ENCODE measurements around the gene SLC25A21.
"Not testable (repeated sequence)": the region's sequence is repeated elsewhere in the genome, so short reads cannot be mapped to it uniquely, and the experiment has no call there.

SLC25A21 gene

DNA sequence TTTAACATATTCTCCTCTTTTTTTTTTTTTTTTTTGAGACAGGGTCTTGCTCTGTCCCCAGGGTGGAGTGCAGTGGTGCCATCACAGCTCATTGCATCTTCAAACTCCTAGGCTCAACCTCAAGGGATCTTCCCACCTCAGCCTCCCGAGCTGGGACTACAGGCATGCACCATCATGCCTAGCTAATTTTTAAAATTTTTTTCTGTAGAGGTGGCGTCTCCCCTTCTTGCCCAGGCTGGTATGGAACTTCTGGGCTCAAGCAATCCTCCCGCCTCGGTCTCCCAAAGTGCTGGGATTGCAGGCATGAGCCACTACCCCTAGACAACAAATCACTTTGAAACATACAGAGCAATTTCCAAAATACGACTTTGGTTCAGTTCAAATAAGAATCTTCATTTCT is 355.9 kb downstream of the SLC25A21 start:
- H3K4me3 ChIP-seq (ENCODE audit: low read depth, low read length): no peak overlapping the region
- TF ChIP-seq, protein P1, sequence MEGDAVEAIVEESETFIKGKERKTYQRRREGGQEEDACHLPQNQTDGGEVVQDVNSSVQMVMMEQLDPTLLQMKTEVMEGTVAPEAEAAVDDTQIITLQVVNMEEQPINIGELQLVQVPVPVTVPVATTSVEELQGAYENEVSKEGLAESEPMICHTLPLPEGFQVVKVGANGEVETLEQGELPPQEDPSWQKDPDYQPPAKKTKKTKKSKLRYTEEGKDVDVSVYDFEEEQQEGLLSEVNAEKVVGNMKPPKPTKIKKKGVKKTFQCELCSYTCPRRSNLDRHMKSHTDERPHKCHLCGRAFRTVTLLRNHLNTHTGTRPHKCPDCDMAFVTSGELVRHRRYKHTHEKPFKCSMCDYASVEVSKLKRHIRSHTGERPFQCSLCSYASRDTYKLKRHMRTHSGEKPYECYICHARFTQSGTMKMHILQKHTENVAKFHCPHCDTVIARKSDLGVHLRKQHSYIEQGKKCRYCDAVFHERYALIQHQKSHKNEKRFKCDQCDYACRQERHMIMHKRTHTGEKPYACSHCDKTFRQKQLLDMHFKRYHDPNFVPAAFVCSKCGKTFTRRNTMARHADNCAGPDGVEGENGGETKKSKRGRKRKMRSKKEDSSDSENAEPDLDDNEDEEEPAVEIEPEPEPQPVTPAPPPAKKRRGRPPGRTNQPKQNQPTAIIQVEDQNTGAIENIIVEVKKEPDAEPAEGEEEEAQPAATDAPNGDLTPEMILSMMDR (IDR thresholded peaks at IDR 0.05; ENCODE audit: low read depth, low read length, missing control alignments): no peak
- DNase-seq (ENCODE audit: low read depth): no peak

DNA sequence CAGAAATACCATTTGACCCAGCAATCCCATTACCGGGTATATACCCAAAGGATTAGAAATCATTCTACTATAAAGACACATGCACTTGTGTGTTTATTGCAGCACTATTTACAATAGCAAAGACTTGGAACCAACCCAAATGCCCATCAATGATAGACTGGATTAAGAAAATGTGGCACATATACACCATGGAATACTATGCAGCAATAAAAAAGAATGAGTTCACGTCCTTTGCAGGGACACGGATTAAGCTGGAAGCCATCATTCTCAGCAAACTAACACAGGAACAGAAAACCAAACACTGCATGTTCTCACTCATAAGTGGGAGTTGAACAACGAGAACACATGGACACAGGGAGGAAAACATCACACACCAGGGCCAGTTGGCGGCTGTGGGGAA is 357.6 kb downstream of the SLC25A21 start:
- H3K4me3 ChIP-seq (ENCODE audit: low read depth, low read length); DNase-seq (ENCODE audit: low read depth): not testable (repeated sequence)

DNA sequence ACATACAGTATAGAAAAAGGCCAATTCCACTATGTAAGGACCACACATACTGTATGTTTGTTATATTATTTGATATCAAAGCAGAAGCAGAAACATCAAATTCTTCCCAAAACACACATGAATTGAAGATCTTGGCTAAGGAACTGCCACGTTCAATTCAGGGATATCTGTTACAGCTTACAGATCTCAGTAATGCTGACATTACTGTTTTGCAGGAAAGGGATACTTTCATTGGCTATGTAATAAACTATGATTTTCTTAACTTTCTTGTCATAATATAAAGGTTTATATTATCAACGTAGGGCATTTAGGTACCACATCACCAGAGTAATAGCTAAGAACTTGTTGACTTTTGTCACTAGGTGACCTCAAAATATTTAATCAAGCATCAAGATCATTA is 362.2 kb downstream of the SLC25A21 start:
- no peak for DNase-seq (ENCODE audit: low read depth)
- H3K4me3 ChIP-seq (ENCODE audit: low read depth, low read length): no peak overlapping the region
- TF ChIP-seq, protein P1 (IDR thresholded peaks at IDR 0.05; ENCODE audit: low read depth, low read length, missing control alignments): no peak

DNA sequence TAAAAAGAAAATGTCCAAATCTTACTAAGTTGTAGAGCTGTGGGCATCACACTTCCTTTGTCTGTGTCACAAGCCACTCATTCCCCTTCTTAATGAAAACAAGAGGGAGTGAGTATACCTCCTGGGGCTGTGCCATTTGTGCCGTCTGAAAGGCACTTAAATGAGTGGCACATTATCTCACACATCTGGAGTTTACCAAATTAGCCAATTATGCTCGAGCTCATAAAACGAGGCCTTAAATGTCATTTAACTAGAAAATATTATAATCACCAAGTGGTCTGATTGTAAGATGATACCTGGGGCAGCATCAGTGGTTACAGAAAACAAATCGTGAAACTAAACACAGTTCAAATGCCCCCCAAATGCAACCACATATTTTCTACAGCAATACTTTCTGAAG is 364.7 kb downstream of the SLC25A21 start:
- DNase-seq (ENCODE audit: low read depth): no peak
- TF ChIP-seq, protein P1 (IDR thresholded peaks at IDR 0.05; ENCODE audit: low read depth, low read length, missing control alignments): no peak
- H3K4me3 ChIP-seq (ENCODE audit: low read depth, low read length): no peak overlapping the region

DNA sequence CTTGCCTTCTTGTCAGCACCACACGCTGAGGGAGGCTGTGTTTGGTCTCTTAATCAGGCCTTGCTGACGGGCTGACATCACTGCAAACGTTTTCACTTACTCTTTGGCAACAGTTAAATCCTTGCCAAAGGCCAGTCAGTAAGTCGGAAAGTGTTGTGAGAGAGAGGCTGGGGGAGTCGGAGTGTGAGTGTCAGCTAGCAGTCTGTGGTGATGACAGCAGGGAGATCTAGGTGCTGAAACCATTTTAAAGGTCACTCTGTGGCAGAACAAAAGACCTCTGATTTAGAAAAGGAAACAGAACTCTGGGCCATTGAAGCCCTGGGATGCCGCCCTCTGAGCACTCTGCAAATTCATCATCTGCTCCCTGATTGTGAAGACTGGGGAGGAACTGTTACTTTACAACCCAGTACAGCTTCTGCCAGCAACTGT is 367.3 kb downstream of the SLC25A21 start:
- H3K4me3 ChIP-seq (ENCODE audit: low read depth, low read length): no peak overlapping the region
- TF ChIP-seq, protein P1 (IDR thresholded peaks at IDR 0.05; ENCODE audit: low read depth, low read length, missing control alignments): no peak
- DNase-seq (ENCODE audit: low read depth): no peak

DNA sequence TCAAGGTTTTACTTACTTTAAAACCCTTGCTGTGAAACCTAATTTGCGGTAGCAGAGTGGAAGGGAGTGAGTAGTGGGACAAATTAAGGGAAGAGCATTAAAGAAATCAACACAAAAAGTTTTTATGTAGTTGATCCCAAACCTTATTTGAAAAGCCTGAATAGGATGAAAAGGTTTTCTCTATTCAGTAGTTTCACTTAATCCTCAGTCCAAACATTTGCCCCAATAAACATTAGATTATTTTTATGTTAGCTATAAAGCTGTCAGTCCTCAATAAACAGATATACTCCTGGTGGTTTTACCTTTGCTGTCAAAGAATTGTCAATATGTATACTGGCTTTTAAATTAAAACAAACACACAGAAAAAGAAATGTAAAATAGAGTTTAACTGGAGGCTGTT is 374.8 kb downstream of the SLC25A21 start:
- TF ChIP-seq, protein P1 (IDR thresholded peaks at IDR 0.05; ENCODE audit: low read depth, low read length, missing control alignments): no peak
- no peak overlapping the region for H3K4me3 ChIP-seq (ENCODE audit: low read depth, low read length)
- no peak for DNase-seq (ENCODE audit: low read depth)

DNA sequence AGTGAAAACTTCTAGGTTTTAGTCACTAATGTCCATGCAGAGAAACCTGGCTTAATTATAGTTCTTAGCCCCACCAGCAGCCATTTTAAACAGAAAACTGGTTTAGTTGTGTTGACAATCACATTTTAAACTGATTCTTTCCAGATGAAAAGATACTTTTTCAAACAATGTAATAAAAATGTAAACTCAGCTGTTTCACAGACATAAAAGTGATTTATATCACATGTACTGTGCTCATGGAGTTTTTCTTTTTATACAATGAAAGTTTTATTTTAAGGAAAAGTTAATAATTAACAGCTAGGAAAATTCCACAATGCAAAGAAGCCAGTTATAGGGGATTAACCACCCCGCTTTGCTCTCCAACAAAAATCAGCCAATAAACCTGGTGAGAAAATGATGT is 381.0 kb downstream of the SLC25A21 start:
- no peak for DNase-seq (ENCODE audit: low read depth)
- TF ChIP-seq, protein P1 (IDR thresholded peaks at IDR 0.05; ENCODE audit: low read depth, low read length, missing control alignments): no peak
- H3K4me3 ChIP-seq (ENCODE audit: low read depth, low read length): no peak overlapping the region

DNA sequence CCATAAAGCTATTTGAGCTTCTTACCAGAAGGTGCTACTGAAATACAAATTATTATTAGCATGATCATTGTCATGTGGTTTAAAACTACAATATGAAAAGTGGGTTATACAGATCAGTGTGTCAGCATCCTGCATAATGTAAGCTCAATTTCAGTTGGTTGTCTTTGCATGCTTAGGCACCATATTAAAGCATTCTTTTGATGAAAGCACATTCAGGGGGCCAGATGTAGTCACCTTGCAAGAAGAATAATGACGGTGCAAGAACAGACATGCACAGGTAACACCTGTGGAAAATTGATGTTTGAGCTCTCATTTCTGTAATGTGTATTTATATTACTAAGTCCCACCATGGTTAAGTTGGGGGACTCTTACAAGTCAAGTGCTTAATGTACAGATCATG is 386.9 kb downstream of the SLC25A21 start:
- DNase-seq (ENCODE audit: low read depth): no peak
- TF ChIP-seq, protein P1 (IDR thresholded peaks at IDR 0.05; ENCODE audit: low read depth, low read length, missing control alignments): no peak
- no peak overlapping the region for H3K4me3 ChIP-seq (ENCODE audit: low read depth, low read length)

Measured in GM12864 (cell line).